K562 (cell line): ENCODE data around the gene NLGN3. TPM values are rescaled to one million over a fixed set of nuclear protein-coding genes. Genes with fewer than 3 reads are reported as not detected.

Source experiments
- ATAC-seq: fragments of 200-7000 bp; cut with Tn5 transposase; 3 replicates; pipeline ENCODE4 v1.9.1; 2020; ENCODE audit warnings: moderate library complexity
- BruUV-seq: library from RNA; stranded (reverse); fragments of 400-500 nt; replicated peaks from 2 replicates; lab custom pipeline; 2021; lab: Mats Ljungman, UMichigan
- CTCF ChIA-PET: fragments of 300-600 bp; formaldehyde crosslinking; extraction: SDS; loops from one replicate; lab custom pipeline; 2021; ENCODE audit warnings: low intra/inter-chr PET ratio; lab: Yijun Ruan, JAX
- POLR2A ChIA-PET: fragments of 300-600, 350-650 bp; sonication (Branson Sonifier 250); formaldehyde crosslinking; extraction: SDS; loops from one replicate; lab custom pipeline; 2021; ENCODE audit warnings: antibody characterized with exemption, inconsistent platforms; lab: Yijun Ruan, JAX
- DNase-seq, 4 experiments: peaks; one replicate each; pipeline versions ENCODE4 v3.0.0 to v3.0.0-alpha.2; 2011 to 2018; ENCODE audit warnings: low spot score in 3 of 4, mixed read lengths in 3 of 4; ENCODE audit errors: extremely low read depth in 1 of 4
- FAIRE-seq: peaks from 2 replicates; lab custom pipeline; 2011; peaks lifted over from hg19 to GRCh38; lab: Jason Lieb, UNC
- H2AFZ ChIP-seq: 2 replicates; pipeline ENCODE4 v1.6.0; 2011; ENCODE audit warnings: low read depth, low read length, control low read depth, inconsistent platforms
- H3K27ac ChIP-seq: fragments of 200-600 bp; 3 replicates; pipeline ENCODE4 v1.8.0; 2011; ENCODE audit warnings: low read depth, mild to moderate bottlenecking, control low read depth, inconsistent platforms, low read length, moderate library complexity, mixed read lengths; ENCODE audit errors: extremely low read depth
- H3K27me3 ChIP-seq, 2 experiments: fragments of 300-600 bp in 1 of 2; 2 replicates in 1 of 2; 3 replicates in 1 of 2; pipeline versions ENCODE4 v1.6.0 to v1.8.0; 2011; ENCODE audit warnings: inconsistent platforms in 2 of 2, low read length in 2 of 2, mild to moderate bottlenecking in 1 of 2, mixed read lengths in 1 of 2, moderate library complexity in 1 of 2; ENCODE audit not compliant: control insufficient read depth in 2 of 2, insufficient read depth in 2 of 2
- H3K36me3 ChIP-seq: fragments of 300-600 bp; 3 replicates; pipeline ENCODE4 v1.8.0; 2011; ENCODE audit warnings: mild to moderate bottlenecking, low read length, inconsistent platforms; ENCODE audit not compliant: control insufficient read depth, insufficient read depth
- H3K4me1 ChIP-seq, 2 experiments: fragments of 200-600 bp in 1 of 2; replicated peaks in 1 of 2; 2 replicates in 1 of 2; 3 replicates in 1 of 2; pipeline versions ENCODE4 v1.5.1 to v1.8.0; 2011; ENCODE audit warnings: inconsistent platforms in 2 of 2, low read length in 2 of 2, mild to moderate bottlenecking in 1 of 2, mixed read lengths in 1 of 2, moderate library complexity in 1 of 2; ENCODE audit not compliant: control insufficient read depth in 2 of 2, insufficient read depth in 2 of 2
- H3K4me2 ChIP-seq: 2 replicates; pipeline ENCODE4 v1.6.1; 2011; ENCODE audit warnings: low read length, control low read depth, inconsistent platforms, mixed read lengths; ENCODE audit not compliant: insufficient read depth
- H3K4me3 ChIP-seq: fragments of 200-600 bp; sonication (generic), shearing (Covaris generic); 2 replicates; pipeline ENCODE4 v1.5.1; 2016; ENCODE audit warnings: control low read depth, inconsistent platforms
- H3K79me2 ChIP-seq: fragments of 200-600 bp; 3 replicates; pipeline ENCODE4 v1.8.0; 2011; ENCODE audit warnings: low read length, inconsistent platforms; ENCODE audit not compliant: control insufficient read depth, insufficient read depth
- H3K9ac ChIP-seq, 2 experiments: 2 replicates each; pipeline versions ENCODE4 v1.6.0 to v1.6.1; 2011; ENCODE audit warnings: low read depth in 2 of 2, low read length in 2 of 2, control low read depth in 1 of 2, inconsistent platforms in 1 of 2, mild to moderate bottlenecking in 1 of 2, mixed read lengths in 1 of 2; ENCODE audit not compliant: insufficient read depth in 1 of 2
- H3K9me1 ChIP-seq: one replicate; pipeline ENCODE4 v1.6.0; 2011; ENCODE audit warnings: inconsistent platforms, mild to moderate bottlenecking, low read length, moderate library complexity; ENCODE audit not compliant: control insufficient read depth, insufficient read depth
- H3K9me3 ChIP-seq: replicated peaks from 2 replicates; pipeline ENCODE4 v1.5.1; 2011; ENCODE audit warnings: low read depth, low read length, inconsistent platforms; ENCODE audit not compliant: control insufficient read depth, insufficient read depth
- H4K20me1 ChIP-seq: replicated peaks from 2 replicates; pipeline ENCODE4 v1.6.1; 2011; ENCODE audit warnings: low read length, inconsistent platforms, mixed read lengths; ENCODE audit not compliant: control insufficient read depth, insufficient read depth
- ARID3A ChIP-seq: IDR thresholded peaks from 2 replicates; pipeline ENCODE4 v1.6.1; 2012; ENCODE audit warnings: low read depth, low read length, improper control_type of control experiment, borderline replicate concordance
- ATF1 ChIP-seq, 2 experiments: fragments of 450-650 bp in 1 of 2; IDR thresholded peaks; 2 replicates each; pipeline ENCODE4 v1.6.1; 2016; ENCODE audit warnings: missing compliant biosample characterization in 1 of 2, missing genetic modification characterization in 1 of 2
- ELK1 ChIP-seq: sonication (generic); formaldehyde crosslinking; IDR thresholded peaks from 2 replicates; pipeline ENCODE4 v1.8.1; 2022; ENCODE audit warnings: missing genetic modification reagents
- ETS1 ChIP-seq: conservative IDR thresholded peaks from 2 replicates; pipeline ENCODE4 v1.6.1; 2011; ENCODE audit warnings: low read depth, mild to moderate bottlenecking, low read length; ENCODE audit not compliant: control insufficient read depth
- ETS2 ChIP-seq: IDR thresholded peaks from 2 replicates; pipeline ENCODE4 v1.6.1; 2016; ENCODE audit warnings: borderline replicate concordance, missing genetic modification characterization, mild to moderate bottlenecking, moderate library complexity, missing compliant biosample characterization; ENCODE audit not compliant: poor library complexity, severe bottlenecking
- IFI16 ChIP-seq: fragments of 250-450 bp; sonication (Bioruptor Pico); IDR thresholded peaks from 2 replicates; pipeline ENCODE4 v2.1.2; 2022; ENCODE audit warnings: mild to moderate bottlenecking, inconsistent platforms
- KAT7 ChIP-seq: sonication (generic); formaldehyde crosslinking; IDR thresholded peaks from 2 replicates; pipeline ENCODE4 v1.8.0; 2022; ENCODE audit warnings: missing genetic modification reagents, mild to moderate bottlenecking, borderline replicate concordance
- NFE2 ChIP-seq: IDR thresholded peaks from 2 replicates; pipeline ENCODE4 v1.6.1; 2014; ENCODE audit warnings: antibody characterized with exemption, low read depth
- NRF1 ChIP-seq, 2 experiments: fragments of 450-650 bp; IDR thresholded peaks in 1 of 2; conservative IDR thresholded peaks in 1 of 2; 2 replicates each; pipeline ENCODE4 v1.6.1; 2014; ENCODE audit warnings: mild to moderate bottlenecking in 2 of 2
- PHF20 ChIP-seq: fragments of 450-650 bp; IDR thresholded peaks from 2 replicates; pipeline ENCODE4 v1.6.1; 2018; ENCODE audit not compliant: partially characterized antibody
- POLR2AphosphoS2 ChIP-seq: IDR thresholded peaks from 2 replicates; pipeline ENCODE4 v1.6.1; 2012; ENCODE audit warnings: low read length, improper control_type of control experiment
- RAD21 ChIP-seq, 2 experiments: fragments of 250-450 bp in 1 of 2; fragments of 450-650 bp in 1 of 2; sonication (Bioruptor Pico) in 1 of 2; formaldehyde crosslinking in 1 of 2; IDR thresholded peaks in 1 of 2; conservative IDR thresholded peaks in 1 of 2; 2 replicates each; pipeline versions ENCODE4 v1.4.0 to v1.8.0; 2020 to 2022; ENCODE audit warnings: mild to moderate bottlenecking in 2 of 2, moderate library complexity in 1 of 2
- RB1 ChIP-seq: fragments of 450-650 bp; IDR thresholded peaks from 2 replicates; pipeline ENCODE4 v1.6.1; 2017; ENCODE audit warnings: low read depth, mild to moderate bottlenecking
- TCF15 ChIP-seq: fragments of 250-450 bp; sonication (Bioruptor Pico); IDR thresholded peaks from 2 replicates; pipeline ENCODE4 v1.8.0; 2022; ENCODE audit warnings: moderate library complexity, mild to moderate bottlenecking, inconsistent platforms
- USF2 ChIP-seq: sonication (generic); formaldehyde crosslinking; IDR thresholded peaks from 2 replicates; pipeline ENCODE4 v1.5.0; 2020; ENCODE audit warnings: missing genetic modification reagents
- ZEB2 ChIP-seq: fragments of 450-650 bp; IDR thresholded peaks from 2 replicates; pipeline ENCODE4 v1.6.1; 2016
- ZNF175 ChIP-seq: fragments of 200-800 bp; sonication (Bioruptor generic); IDR thresholded peaks from 2 replicates; pipeline ENCODE4 v1.6.1; 2016; ENCODE audit warnings: low read depth, mild to moderate bottlenecking, missing genetic modification characterization, missing compliant biosample characterization
- ZNF41 ChIP-seq: fragments of 250-450 bp; sonication (Bioruptor Pico); conservative IDR thresholded peaks from 2 replicates; pipeline ENCODE4 v1.4.0; 2020; ENCODE audit warnings: mild to moderate bottlenecking
- WGBS: fragments of 100-300 bp; shearing (Covaris generic); methylation state at CpG from one replicate; pipeline ENCODE4 v1.1.6; 2016; ENCODE audit warnings: low coverage, mixed read lengths; ENCODE audit not compliant: insufficient coverage; ENCODE audit errors: missing lambda C conversion rate; 5-methylcytosine and 5-hydroxymethylcytosine counted together
- in situ Hi-C: fragments of 300-500 bp; cut with MboI; formaldehyde crosslinking; loops from 4 replicates; pipeline ENCODE4 v1.15.0; 2018; ENCODE audit warnings: inconsistent platforms, mixed read lengths
- intact Hi-C: fragments of 100-400 bp; cut with micrococcal nuclease; formaldehyde crosslinking; loops from 2 replicates; pipeline ENCODE4 v1.14.2; 2022
- polyA plus RNA-seq, 8 experiments: library from polyadenylated mRNA; depleted of rRNA in 4 of 8; stranded (reverse) in 5 of 8; unstranded in 3 of 8; fragments of >200 nt; fragmentation: Nextera tagmentation in 2 of 8; fragmentation: Illumina TruSeq in 1 of 8; extraction: Ambion mirVana in 2 of 8; extraction: Trizol in 1 of 8; gene quantifications; 2 replicates each; pipeline versions ENCODE4 v1.2.1 to v1.2.3, GENCODE V29; 2011 to 2014; ENCODE audit warnings: inconsistent platforms in 1 of 8, missing spikeins in 1 of 8
- total RNA-seq, 7 experiments: library from RNA; depleted of rRNA in 6 of 7; stranded (reverse); fragments of >200 nt in 6 of 7; fragmentation: Illumina TruSeq in 2 of 7; extraction: Trizol in 2 of 7; gene quantifications; 2 replicates each; pipeline versions ENCODE4 v1.2.1 to v1.2.3, GENCODE V29; 2011 to 2021; ENCODE audit warnings: low replicate concordance in 1 of 7

The NLGN3 gene
- total and polyA plus RNA-seq, 9 of the 15 experiments (the other 6 are each of a cell fraction or from before 2014, with no cell fraction given): 0.03 to 0.86 (median 0.25) TPM

- Histone ChIP-seq H3K4me3 (peak within 1 kb of the TSS; percentile 59), H3K4me2 (peak within 1 kb of the TSS; percentile 94), H3K27me3 (no peaks in the 10 kb centered on the region), H3K9me1 (no peaks in the 10 kb centered on the region), H3K36me3 (no peaks in the 10 kb centered on the region), H3K9ac (peak within 1 kb of the TSS; percentile 73 to 95), H3K27ac (peak within 1 kb of the TSS; percentile 67), H2AFZ (peak within 1 kb of the TSS; percentile 96), H4K20me1 (no peaks in the 10 kb centered on the region), H3K4me1 (peaks cover 16 to 24% of the 10 kb centered on the region in 2 experiments; a peak in 4 of 5 replicates), H3K79me2 (peaks cover 11% of the 10 kb centered on the region), H3K9me3 (no peaks in the 10 kb centered on the region)
- FAIRE-seq (peak; percentile 90), DNase-seq (peak; percentile 80 to 93 (median 86)), ATAC-seq (peak; percentile 90)
- 0% methylated on average over 4 of the region's 29 CpGs for WGBS
- ChIA-PET POLR2A (no interaction called here), CTCF (interaction anchor here (1.0 kb wide), 1 partner anchor 84 kb away, joined by 3 read pairs; no protein-coding TSS in a partner anchor)
- BruUV-seq: no TSS peak
- intact Hi-C loops (no loop called here), in situ Hi-C loops (loop anchor here (5.0 kb wide), 1 partner anchor 82 kb away; no protein-coding TSS in a partner anchor)
- TF ChIP-seq ZEB2 (no peak), NRF1 (conservative IDR thresholded peaks at IDR 0.05 in 1 of 2, IDR thresholded peaks at IDR 0.05 in 1 of 2) (peak; percentile 84 to 87), KAT7 (no peak), PHF20 (no peak), ARID3A (no peak), IFI16 (no peak), ATF1 (CRISPR knock-in tag; IDR thresholded peaks at IDR 0.05) (no peak), ATF1 (tag; IDR thresholded peaks at IDR 0.05) (no peak), USF2 (CRISPR knock-in tag) (no peak), NFE2 (no peak), POLR2AphosphoS2 (no peak), ZNF41 (CRISPR knock-in tag) (no peak), ELK1 (CRISPR knock-in tag) (no peak), TCF15 (CRISPR knock-in tag) (no peak), ZNF175 (no peak), ETS1 (peak; percentile 63; the same call in 1 of the 2 replicates), ETS2 (tag) (no peak), RB1 (no peak), RAD21 (CRISPR knock-in tag; conservative IDR thresholded peaks at IDR 0.05 in 1 of 2, IDR thresholded peaks at IDR 0.05 in 1 of 2) (no peak)
These were observed 49.1 kb upstream of the NLGN3 start, which contains the start of gene FOXO4 for GRCh38 chrX:71095555-71095980. Gene FOXO4 (plus strand): TSS chrX:71095851. CDS start chrX:71096529, 678 bp downstream.
